EL (cell line): ENCODE results near the gene TOLLIP.

Experiments used
- DNase-seq: peaks from one replicate; pipeline ENCODE4 v3.0.0-alpha.2; 2016

Gene TOLLIP

DNA sequence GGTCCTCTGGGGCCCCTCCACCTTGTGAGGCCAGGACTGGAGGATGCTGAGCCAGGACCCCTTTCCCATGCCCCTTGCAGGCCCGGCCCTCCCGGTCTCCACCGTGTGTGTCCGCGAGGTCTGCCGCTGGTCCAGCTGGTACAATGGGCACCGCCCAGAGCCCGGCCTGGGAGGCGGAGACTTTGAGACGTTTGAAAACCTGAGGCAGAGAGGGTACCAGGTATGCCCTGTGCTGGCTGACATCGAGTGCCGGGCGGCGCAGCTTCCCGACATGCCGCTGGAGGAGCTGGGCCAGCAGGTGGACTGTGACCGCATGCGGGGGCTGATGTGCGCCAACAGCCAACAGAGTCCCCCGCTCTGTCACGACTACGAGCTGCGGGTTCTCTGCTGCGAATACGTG, 68.7 kb downstream of the TOLLIP start:
- no peak for DNase-seq

DNA sequence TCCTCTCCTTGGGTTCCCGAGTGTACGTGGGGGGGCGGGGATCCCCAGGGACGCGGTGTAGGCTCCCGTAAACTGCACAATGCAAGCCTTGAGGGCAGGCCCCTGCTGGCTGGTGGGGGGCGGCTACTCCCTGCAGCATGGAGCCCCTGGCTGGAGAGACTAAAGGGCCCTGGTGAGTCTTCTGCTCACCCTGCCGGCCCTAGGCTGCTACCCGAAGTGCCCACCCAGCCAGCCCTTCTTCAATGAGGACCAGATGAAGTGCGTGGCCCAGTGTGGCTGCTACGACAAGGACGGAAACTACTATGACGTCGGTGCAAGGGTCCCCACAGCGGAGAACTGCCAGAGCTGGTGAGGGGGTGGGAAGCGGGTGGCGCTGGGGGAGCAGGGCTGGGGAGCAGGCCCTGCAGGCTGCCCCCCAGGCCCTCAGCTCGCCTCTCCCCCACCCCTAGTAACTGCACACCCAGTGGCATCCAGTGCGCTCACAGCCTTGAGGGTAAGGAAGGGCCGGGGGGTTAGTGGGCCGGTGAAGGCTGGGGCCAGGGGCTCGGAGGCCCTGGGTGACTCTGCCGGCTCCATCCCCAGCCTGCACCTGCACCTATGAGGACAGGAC, 69.7 kb downstream of the TOLLIP start:
- no peak for DNase-seq

DNA sequence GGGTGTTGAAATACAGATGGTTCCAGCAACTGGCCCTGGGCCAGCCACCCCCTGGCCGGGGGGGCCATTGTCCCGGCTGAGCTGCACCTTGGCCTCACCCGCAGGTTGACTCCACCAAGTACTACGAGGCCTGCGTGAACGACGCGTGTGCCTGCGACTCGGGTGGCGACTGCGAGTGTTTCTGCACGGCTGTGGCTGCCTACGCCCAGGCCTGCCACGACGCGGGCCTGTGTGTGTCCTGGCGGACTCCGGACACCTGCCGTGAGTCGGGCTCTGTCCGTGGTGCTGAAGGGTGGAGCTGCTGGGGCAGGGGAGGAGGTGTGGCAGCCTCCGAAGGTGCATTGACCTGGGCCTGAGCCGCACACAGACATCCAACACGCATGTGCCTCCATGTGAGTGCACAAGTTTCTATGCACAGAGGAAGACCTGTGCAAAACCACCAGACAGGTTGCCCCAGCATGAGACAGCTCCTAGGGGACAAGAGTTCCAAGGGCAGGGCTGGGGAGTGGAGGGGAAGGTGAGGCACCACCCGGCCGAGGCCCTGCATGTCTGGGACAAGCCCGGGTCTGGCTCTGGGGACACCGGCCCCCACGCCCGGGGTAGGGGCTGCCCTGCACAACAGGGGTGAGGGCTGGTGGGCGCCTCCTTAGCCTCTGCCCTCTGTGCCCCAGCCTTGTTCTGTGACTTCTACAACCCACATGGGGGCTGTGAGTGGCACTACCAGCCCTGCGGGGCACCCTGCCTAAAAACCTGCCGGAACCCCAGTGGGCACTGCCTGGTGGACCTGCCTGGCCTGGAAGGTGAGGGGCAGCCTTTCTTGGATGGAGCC, 70.5 kb downstream of the TOLLIP start:
- DNase-seq: no peak

DNA sequence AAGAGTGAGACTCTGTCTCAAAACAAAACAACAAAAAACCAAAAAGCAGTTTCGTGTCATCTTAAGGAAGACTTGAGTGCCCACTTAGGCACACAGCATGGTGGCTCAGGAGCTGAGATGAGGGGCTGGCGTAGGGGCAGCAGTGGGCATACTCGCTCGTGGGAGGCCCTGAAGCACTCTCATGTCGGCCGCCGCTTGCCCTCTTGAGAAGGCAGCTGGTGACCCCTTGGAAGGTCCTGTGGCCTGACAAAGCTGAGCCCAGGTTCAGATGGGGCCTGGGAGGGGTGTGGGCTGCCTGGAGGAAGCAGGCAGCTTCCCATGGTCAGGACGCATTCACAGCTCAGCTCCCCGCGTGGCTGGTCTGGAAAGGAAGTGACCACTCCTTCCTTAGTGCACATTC, 71.6 kb downstream of the TOLLIP start:
- no peak for DNase-seq

DNA sequence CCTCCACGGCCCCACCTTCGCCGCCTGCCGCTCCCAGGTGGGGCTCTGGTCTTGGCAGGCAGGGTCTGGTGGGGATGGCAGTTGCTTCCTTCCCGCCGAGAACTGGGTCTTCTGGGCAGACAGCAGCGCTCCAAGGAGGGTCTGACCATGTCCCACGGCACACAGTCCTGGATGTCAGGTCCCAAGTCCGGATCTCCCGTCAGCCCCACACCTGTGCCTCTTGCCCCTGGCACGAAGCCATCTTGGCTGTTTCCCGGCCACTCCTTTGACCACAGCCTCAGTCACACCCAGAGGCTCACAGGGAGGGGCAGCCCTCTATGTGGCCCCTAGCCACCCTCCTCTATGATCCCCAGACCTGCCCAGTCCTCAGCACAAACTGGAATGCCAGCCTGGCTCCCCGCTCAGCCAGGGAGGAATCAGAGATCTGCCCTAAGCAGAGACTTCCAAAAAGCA, 72.3 kb downstream of the TOLLIP start:
- DNase-seq: no peak

DNA sequence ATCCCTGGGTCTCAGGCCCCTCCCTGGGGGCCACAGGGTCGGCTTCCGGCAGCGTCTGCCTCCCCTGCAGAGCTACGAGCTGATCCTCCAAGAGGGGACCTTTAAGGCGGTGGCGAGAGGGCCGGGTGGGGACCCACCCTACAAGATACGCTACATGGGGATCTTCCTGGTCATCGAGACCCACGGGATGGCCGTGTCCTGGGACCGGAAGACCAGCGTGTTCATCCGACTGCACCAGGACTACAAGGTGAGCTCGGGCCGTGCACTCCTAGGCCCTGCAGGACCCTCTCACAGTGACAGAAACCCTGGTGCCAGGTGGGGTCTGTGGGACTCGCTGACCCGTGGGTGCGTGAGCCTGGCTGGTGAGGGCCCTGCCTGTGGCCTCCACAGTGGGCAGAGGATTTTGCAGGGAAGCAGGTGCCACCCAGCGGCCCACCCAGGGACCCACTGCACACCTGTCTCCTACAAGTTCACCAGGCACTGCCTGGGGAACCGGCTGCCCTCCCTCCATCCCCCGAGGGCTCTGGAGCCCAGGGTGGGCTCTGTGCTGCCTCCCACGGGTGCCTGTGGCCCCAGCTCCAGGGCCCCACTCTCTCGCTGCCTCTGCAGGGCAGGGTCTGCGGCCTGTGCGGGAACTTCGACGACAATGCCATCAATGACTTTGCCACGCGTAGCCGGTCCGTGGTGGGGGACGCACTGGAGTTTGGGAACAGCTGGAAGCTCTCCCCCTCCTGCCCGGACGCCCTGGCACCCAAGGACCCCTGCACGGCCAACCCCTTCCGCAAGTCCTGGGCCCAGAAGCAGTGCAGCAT, 72.9 kb downstream of the TOLLIP start:
- no peak for DNase-seq

DNA sequence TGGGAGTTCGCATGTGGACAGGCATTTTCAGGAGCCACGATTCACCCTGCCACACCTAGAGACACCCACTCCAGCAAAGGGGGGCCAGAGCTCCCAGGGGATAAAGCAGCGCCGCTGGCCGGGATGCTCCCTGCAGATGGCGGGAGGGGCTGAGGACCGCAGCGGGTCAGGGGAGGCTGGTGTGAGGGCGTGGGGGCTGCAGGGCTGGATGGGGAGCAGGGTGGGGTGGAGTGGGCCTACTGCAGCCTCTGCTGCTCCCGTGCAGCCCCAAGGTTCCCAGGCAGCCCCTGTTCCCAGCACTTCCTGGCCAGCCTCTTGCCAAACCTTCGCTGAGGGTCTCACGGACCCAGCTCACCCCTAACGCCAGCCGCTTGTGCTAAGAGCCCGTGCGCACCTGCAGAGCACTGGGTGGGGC, 73.5 kb downstream of the TOLLIP start:
- DNase-seq: no peak

DNA sequence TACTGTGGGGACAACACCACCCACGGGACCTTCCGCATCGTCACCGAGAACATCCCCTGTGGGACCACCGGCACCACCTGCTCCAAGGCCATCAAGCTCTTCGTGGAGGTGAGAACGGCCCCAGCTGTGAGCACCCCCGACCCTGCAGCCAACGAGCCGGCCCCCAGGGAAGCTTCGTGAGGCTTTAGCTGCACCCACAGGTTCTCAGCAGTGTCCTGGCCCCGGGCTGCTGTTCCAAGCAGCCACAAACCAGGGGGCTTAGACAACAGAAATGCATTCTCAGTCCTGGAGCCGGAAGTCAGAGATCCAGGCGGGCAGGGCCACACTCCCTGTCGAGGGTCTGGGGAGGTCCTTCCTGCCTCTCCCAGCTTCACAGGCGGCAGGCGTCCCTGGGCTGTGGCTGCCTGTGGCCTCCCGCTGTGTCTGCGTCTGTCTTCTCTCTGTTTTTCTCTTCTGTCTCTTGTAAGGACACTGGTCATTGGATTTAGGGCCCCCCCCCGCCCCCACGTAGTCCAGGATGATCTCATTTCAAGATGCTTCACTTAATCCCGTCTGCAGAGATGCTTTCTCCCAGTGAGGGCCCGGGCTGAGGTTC, 74.0 kb downstream of the TOLLIP start:
- DNase-seq: no peak

DNA sequence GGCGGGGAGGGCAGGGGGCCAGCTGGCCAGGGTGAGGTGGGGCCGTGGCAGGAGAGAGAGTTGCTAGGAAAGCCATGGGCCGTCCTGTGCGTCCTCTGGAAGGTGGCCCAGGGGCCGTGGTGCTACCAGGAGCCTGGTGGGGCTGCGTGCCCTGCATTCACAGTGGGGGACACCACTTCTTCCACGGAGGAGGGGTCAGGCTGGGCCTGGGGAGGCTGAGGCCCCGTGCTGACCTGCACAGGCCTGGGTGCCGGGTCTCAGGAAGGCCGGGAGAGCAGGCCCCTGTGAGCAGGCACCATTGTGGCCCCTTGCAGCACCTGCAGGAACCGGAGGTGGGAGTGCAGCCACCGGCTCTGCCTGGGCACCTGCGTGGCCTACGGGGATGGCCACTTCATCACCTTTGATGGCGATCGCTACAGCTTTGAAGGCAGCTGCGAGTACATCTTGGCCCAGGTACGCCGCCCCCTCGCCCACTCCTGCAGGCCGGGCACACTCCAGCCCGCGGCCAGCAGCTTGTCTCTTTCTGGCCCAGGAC, 74.6 kb downstream of the TOLLIP start:
- DNase-seq: no peak

DNA sequence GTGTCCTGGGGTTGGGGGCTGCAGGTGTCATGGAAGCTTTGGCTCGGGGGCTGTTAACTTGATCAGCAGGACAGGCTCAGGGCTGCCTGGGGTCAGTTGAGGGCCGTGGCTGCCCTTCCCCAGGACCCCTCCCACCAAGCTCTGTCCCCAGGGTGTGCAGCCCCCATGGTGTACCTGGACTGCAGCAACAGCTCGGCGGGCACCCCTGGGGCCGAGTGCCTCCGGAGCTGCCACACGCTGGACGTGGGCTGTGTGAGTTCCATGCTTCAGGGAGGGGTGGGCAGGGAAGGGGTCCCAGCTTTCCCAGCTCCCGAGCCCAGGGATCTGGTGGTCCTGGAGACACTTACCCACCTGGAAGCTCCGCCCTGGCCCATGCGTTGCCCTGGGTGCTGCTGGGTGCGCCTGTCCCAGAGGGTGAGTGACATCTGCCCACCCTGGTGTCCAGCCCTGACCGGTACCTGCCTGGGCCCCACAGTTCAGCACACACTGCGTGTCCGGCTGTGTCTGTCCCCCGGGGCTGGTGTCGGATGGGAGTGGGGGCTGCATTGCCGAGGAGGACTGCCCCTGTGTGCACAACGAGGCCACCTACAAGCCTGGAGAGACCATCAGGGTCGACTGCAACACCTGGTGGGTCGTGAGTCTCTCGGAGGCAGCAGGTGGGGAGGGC, 75.2 kb downstream of the TOLLIP start:
- no peak for DNase-seq

DNA sequence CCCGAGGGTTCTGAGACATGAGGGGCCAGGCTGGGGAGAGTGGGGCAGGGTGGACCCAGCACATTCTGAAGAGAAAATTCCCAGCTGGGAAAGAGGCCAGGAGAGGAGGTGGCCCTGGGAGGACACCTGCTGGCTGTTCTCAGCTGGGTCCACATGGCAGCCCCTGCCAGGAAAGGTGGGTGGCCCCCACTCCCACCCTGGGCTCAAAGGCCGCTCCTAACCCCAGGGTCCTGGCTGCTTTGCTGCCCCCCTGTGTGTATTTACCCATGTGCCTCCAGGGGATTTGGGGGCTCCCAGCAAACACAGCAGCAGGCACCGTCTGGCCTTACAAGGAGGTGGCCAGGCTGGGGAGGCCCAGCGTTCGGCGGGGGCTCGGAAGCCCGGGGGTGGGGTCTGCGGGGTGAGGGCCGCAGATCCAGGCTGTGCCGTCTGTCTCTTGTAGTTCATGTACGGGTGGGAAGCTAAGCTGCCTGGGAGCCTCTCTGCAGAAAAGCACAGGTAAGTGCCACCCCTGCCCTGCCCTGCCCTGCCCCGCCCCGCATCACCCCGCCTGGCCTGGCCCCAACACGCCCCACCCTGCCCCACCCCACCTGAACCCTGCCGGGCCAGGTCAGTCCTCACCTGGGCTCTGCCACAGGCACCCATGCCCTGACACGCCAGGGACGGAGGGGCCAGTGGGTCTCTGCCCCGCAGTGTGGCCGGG, 75.9 kb downstream of the TOLLIP start:
- DNase-seq: no peak

DNA sequence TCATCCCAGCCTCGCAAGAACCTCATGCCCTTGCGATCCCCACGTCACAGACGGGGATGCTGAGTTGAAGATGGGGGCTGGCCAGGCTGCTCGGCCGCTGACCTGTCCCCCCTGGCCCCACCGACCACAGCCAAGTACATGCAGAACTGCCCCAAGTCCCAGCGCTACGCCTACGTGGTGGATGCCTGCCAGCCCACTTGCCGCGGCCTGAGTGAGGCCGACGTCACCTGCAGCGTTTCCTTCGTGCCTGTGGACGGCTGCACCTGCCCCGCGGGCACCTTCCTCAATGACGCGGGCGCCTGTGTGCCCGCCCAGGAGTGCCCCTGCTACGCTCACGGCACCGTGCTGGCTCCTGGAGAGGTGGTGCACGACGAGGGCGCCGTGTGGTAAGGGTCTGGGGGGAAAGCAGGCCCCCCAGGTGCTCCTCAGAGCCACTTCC, 76.5 kb downstream of the TOLLIP start:
- DNase-seq: no peak

DNA sequence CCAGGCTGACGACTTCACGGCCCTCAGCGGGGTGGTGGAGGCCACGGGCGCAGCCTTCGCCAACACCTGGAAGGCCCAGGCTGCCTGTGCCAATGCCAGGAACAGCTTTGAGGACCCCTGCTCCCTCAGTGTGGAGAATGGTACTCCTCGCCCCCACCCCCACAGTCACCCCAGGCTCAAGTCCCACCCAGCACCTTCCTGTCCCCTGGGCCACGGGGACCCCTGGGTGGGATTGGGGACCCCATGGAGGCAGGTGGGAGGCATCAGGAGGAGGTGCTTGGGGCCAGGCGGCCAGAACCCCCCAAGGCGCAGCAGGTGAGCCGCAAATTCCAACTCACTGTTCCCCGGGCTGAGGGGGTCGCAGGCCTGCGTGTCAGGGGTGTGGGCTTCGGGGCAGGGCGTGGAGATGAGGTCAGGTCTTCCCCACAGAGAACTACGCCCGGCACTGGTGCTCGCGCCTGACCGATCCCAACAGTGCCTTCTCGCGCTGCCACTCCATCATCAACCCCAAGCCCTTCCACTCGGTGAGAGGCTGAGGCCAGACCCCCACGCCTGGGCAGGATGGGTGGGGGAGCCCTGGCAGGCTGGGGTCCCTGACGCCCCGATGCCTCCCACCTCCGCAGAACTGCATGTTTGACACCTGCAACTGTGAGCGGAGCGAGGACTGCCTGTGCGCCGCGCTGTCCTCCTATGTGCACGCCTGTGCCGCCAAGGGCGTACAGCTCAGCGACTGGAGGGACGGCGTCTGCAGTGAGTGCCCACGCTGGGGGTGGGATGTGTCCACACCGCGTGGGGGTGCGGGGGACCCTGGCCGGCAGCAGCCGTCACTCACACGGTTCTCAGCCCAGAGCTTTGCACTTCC, 77.2 kb downstream of the TOLLIP start:
- DNase-seq: no peak

DNA sequence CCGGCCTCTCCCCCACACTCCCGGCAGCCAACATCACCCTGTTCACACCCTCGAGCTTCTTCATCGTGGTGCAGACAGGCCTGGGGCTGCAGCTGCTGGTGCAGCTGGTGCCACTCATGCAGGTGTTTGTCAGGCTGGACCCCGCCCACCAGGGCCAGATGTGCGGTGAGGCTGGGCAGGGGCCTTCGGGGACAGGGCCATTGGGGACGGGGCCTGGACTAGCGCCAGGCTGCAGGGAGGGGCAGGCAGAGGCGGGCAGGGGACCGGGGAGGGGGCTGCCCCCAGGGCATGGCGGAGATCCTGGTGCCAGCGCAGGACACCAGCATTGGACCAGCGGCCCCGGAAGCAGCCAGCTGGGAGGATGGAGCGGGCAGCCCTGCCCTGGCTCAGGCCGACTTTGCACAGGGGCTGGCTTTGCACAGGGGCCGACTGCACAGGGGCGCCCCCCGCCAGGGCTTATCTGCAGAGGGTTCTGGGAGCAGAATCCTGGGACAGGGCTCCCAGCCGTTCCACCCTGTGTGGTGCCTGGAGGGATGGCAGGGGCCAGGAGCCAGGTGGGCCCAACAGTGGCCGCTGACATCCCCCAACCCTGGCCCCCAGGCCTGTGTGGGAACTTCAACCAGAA, 77.9 kb downstream of the TOLLIP start:
- DNase-seq: no peak

DNA sequence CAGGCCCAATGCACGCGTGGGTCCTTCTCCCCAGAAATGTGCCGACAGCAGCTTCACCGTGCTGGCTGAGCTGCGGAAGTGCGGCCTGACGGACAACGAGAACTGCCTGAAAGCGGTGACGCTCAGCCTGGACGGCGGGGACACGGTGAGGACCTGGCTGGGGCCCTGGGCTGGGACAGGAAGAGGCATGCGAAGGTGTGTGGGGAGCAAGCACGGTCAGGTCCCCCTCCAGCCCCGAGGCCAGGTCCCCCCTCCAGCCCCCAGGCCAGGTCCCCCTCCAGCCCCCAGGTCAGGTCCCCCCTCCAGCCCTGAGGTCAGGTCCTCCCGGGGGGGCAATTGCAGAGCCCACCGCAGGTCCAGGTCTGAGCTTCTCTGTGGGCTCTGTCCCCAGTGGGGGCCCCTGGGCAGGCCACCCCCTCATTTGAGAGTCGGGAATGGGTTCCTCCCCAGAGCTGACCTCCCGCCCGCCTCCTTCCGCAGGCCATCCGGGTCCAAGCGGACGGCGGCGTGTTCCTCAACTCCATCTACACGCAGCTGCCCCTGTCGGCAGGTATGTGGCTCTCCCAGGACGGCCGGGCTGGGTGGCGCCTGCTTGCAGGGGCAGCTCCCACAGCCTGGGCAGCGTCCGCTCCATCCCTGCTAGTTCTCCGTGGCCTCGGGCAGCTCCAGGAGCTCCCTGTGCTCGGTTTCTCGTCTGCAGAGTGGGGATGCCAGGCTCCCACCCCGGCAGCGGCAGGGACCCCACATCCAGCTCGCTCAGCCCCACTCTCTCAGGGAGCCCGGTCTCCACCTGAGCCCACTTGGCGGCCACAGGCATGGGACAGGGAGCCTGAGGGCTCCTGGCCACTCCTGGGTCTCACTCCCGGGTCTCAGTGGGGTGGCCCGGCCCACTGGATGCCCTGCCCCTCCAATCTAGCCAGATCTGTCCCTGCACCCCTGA, 78.7 kb downstream of the TOLLIP start:
- DNase-seq: no peak

DNA sequence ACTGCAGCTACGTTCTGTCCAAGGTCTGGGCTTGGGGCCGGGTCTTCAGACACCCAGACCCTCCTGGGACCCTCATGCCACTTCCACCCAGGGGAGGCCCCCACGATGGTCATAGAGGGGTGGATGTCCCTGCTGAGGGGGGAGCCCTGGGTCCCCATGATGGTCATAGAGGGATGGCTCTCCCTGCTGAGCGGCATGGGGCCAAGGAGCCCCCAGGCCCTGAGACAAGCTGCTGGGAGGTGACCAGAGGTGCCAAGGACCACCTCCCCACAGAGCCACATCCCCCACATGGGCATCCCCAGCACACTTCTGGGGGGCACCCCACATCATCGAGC, 79.3 kb downstream of the TOLLIP start:
- DNase-seq: no peak

DNA sequence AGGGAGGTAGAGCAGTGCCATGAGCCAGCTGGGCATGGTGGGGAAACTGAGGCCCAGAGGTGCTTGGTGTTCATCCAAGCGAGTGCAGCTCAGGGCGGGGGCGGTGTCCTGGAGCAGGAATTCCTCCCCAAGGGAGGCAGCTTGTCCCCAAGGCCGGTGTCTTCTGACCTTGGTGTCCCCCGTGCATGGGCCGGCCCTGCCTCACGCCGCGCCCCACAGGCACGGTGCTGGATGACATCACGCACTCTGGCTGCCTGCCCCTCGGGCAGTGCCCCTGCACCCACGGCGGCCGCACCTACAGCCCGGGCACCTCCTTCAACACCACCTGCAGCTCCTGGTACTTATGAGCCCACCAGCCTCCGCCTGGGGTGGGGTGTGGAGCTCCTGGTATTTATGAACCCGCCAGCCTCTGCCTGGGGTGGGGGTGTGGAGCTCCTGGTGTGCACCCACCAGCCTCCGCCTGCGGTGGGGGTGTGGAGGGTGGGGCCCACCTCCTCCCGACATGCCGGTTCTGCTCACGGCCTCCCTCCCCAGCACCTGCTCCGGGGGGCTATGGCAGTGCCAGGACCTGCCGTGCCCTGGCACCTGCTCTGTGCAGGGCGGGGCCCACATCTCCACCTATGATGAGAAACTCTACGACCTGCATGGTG, 79.8 kb downstream of the TOLLIP start:
- no peak for DNase-seq

DNA sequence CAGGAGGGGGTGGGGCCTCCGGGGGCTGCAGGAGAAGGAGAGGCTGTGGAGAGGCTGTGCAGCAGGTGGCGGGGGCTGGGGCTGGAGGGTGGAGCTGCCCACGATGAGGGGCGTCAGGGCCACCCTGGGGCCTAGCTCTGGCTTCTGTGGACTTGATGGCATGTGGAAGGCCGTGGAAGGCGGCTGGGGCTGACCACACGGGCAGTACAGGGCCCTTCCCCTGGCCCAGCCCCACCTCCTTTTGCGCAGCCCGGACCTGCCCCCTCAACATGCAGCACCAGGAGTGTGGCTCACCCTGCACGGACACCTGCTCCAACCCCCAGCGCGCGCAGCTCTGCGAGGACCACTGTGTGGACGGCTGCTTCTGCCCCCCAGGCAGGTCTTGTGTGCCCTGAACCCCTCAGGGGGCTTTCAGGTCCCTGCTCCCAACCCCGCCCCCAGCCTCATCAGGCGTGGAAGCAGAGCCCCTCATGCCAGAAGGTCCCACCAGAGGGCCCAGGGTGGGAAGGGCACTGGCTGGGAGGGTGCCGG, 80.4 kb downstream of the TOLLIP start:
- no peak for DNase-seq
